OCI-LY1 (cell line): ENCODE measurements around the gene SLAMF9.

Experiments
- EZH2 ChIP-seq: fragments of 200-600 bp; sonication (generic), shearing (Covaris generic); IDR thresholded peaks from 2 replicates; pipeline ENCODE4 v1.8.0; 2017; ENCODE audit warnings: borderline replicate concordance, mixed run types, mild to moderate bottlenecking, antibody characterized with exemption, low read length, moderate library complexity, mixed read lengths
- TF ChIP-seq, protein P1 (sequence below): fragments of 200-600 bp; sonication (generic), shearing (Covaris generic); IDR thresholded peaks from 2 replicates; pipeline ENCODE4 v1.5.1; 2017; ENCODE audit warnings: mild to moderate bottlenecking, antibody characterized with exemption, low read length, moderate library complexity, mixed read lengths

DNA sequence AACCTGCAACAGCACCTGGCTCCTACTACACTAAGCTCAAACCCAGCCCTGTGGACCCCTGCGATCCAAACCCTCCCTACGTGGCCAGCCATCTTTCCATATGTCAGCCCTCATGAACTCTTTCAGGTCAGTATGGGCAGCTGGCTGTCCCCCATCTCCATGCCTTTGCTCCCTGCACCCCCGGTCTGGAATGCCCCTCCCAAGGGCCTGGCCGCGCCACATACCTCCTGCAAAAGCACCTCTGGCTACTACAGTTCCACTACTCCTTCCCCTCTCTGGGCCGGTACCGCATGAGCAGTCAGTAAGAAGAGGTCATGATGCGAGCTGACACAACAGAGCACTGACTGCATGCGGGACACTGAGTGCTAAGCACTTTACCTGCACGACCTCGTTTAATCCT, 18.7 kb downstream of the SLAMF9 start:
- TF ChIP-seq, protein P1, sequence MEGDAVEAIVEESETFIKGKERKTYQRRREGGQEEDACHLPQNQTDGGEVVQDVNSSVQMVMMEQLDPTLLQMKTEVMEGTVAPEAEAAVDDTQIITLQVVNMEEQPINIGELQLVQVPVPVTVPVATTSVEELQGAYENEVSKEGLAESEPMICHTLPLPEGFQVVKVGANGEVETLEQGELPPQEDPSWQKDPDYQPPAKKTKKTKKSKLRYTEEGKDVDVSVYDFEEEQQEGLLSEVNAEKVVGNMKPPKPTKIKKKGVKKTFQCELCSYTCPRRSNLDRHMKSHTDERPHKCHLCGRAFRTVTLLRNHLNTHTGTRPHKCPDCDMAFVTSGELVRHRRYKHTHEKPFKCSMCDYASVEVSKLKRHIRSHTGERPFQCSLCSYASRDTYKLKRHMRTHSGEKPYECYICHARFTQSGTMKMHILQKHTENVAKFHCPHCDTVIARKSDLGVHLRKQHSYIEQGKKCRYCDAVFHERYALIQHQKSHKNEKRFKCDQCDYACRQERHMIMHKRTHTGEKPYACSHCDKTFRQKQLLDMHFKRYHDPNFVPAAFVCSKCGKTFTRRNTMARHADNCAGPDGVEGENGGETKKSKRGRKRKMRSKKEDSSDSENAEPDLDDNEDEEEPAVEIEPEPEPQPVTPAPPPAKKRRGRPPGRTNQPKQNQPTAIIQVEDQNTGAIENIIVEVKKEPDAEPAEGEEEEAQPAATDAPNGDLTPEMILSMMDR = no peak
- no peak for TF ChIP-seq EZH2
